ENCODE measurements around the gene PRSS33.

The PRSS33 gene

GRCh38 chr16:2761886-2762583, 25.3 kb downstream of the PRSS33 start:
- FAIRE-seq = no peak

- no peak for FAIRE-seq
Observed at GRCh38 chr16:2761472-2761871, 25.9 kb downstream of the PRSS33 start.

GRCh38 chr16:2757344-2757743, 30.0 kb downstream of the PRSS33 start:
- FAIRE-seq = no peak

GRCh38 chr16:2756288-2757015, 30.9 kb downstream of the PRSS33 start:
- no peak for FAIRE-seq

- no peak for FAIRE-seq
Observed at GRCh38 chr16:2755158-2755557, 32.2 kb downstream of the PRSS33 start.

GRCh38 chr16:2753733-2754020, 33.7 kb downstream of the PRSS33 start:
- no peak for FAIRE-seq

GRCh38 chr16:2752850-2753732, 34.3 kb downstream of the PRSS33 start:
- no peak for FAIRE-seq

- FAIRE-seq = no peak
Observed at GRCh38 chr16:2752035-2752849, 35.1 kb downstream of the PRSS33 start, which contains the start of gene SRRM2. Gene SRRM2, plus strand, starts transcription at chr16:2752638. Its CDS starts 3,727 bp downstream, at chr16:2756365.

GRCh38 chr16:2751577-2752034, 35.8 kb downstream of the PRSS33 start:
- no peak for FAIRE-seq

GRCh38 chr16:2749936-2750335, 37.4 kb downstream of the PRSS33 start:
- FAIRE-seq = no peak

- FAIRE-seq = no peak
Observed at GRCh38 chr16:2749476-2749875, 37.9 kb downstream of the PRSS33 start.

GRCh38 chr16:2748757-2749455, 38.5 kb downstream of the PRSS33 start:
- no peak for FAIRE-seq

- no peak for FAIRE-seq
Observed at GRCh38 chr16:2745961-2746360, 41.4 kb downstream of the PRSS33 start.

GRCh38 chr16:2745116-2745890, 42.1 kb downstream of the PRSS33 start:
- no peak for FAIRE-seq

GRCh38 chr16:2744711-2745110, 42.6 kb downstream of the PRSS33 start:
- no peak for FAIRE-seq

- FAIRE-seq = no peak
Observed at GRCh38 chr16:2743007-2743810, 44.2 kb downstream of the PRSS33 start.

GRCh38 chr16:2742323-2743006, 44.9 kb downstream of the PRSS33 start:
- FAIRE-seq = no peak

GRCh38 chr16:2741168-2741567, 46.2 kb downstream of the PRSS33 start:
- no peak for FAIRE-seq

GRCh38 chr16:2740476-2740875, 46.9 kb downstream of the PRSS33 start:
- FAIRE-seq = no peak
